Inflammatory macrophage treated with lipopolysaccharide for 4 hours (primary cell): Measurements from ENCODE around the gene SNF8.

Source experiments
- DNase-seq: peaks from one replicate; pipeline ENCODE4 v3.0.0-alpha.2; 2020

SNF8 gene

DNA sequence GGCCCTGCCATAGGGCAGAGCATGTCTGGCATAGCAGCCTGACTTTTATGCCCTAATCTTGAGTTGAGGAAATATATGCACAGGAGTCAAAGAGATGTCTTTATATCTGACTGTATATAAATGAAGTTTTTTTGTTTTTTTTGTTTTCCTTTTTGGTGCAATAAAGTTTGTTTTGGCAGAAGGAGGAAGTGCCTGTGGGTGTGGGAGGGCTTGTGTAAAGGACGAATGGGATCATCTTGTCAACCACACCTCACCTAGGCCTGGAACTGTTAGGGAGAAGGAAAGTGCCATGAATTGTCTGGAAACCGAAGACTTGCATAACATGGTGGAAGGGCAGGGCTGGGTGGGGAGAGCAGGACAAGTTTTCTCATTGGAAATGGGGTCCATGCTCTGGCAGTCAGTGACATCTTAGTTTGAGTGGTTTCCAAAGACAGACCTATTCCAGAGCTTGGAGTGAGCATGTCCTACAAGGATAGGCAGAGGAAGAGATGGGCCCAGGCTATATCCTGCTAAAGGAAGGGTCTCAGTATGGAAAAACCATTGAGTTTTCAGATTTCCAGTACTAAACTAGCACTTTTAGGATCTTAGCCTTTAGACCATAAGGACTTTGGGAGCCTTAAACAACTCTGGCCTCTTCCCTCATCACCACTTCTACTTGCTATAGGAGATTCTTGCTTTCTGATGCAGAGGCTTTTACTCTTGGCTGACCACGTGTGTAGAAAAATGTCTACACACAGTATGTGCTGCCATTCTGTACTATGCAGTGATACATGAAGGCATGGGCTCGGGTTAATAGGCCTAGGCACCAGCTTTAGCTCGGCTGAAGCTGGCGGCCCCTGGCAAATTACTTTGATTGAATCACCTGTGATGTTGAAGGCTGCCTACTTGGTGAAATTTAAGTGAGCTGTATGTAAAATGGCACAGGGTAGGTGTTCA, 15.5 kb downstream of the SNF8 start:
- DNase-seq: peak; percentile 56

DNA sequence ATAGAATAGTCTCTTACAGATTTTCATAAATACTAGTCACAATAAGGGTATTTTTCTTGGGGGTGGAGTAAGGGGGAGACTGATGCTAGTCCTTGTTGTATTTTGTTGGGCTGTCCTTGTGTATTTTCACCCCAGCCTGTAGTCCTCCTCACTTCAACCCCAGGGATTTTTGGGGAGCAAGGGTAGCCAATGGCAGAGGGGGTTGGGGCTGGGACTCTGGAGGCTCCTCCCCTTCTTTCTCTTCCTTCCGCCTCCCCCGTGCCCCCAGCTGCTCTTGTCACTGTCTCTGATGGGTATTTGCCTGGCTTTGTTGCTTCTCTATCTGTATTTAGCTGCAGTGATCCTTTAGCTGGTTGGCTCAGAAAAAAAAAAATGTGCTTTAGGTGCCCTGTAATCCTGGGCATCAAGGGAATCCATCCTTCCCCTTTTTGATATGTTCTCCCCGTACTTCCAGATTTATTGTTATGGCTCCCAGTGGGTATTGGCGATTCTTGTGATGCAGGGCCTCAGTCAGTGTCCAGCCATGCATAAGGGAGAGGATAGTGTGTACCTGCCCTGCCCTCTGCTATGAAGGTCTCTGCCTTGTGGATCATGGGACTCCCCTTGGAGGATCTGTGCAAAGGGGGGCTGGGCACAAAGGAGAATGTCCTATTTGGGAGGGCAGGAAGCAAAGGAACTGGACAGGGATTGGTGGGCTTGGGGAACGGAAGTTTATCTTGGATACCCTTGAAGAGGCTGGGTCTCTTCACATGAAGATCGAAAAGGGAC, 16.5 kb downstream of the SNF8 start:
- DNase-seq: no peak

DNA sequence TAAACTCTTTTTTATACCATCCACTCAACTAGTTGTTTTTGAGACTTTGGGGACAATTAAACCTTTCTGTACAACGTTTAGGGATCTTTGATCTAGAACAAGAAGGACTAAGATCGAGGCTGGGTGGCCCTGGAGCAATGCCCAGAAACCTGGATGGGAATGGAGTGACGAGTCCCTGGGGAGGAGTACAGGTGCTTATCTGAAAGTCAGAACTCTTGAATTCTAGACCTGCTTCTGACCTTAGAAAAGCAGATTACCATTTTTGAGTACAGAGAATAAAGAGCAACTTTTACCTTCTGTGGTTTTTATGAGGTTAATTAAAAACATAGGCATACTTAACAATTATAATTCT, 18.7 kb downstream of the SNF8 start:
- DNase-seq: no peak

DNA sequence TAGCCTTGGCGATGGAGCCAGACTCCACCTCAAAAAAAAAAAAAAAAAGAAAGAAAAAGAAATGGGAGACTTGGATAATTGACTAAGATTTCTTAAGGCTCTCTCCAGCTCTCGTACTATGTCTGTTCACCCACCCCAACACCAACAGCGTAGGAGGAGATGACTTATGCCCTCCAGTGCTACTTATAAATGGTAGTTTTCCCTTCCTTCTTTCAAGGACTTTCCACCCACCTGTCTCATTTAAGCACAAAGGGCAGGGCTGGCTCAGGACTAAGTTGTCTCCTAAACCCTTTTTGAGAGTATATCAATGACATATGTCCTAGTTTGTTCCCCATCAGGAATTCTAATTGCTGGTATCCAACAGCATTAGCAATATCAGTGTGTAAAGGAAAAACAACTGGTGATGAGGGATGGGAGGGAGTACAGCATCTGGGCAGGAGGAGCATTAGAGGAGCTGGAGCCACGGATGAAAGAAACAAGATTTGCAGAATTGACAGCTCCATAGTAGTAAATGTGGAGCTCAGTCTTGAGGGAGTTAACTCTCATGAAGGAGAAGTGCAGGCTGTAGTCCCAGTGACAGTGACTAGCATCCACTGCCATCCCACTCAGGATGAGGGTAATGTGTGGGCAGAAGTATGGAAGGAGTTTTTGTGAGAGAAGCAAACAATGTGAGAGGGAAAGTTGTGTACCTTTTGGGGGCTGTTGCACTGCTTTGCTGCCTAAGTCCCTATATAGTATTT, 19.2 kb downstream of the SNF8 start:
- DNase-seq: peak; percentile 39

DNA sequence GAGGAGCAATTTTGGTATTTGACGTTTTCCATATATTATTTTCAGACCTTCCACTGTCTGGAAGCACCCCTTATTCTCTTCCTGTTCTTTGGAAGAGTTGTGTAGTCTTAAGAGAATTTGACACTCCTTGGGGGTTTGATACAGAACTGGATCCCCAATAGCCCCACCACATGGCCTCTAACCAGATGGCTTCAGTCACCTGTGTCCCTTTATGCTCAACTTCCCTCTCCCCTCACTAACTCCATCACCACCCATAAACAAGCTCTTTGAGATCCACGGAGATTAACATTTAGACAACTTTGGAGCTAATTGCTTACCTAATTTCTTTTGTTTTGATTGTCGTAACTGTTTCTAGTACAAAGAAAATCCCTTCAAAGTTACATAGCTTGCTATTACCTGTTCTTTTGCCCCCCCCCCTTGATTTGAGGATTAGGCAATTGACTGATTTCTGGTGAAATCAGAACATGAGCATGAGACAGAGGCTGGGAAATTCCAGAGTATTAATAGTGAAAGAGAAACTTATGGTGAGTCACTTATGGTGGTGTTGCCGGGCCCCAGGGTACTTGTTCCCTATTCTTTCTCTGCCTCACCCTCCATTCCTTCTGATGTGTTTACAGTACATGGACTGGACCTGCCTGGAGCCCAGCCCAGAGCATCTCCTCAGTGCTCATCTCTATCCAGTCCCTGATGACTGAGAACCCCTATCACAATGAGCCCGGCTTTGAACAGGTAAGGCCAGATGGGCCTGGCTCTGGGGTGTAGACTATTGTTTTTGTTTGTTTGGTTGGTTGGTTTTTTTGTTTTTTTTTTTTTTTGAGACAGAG, 29.0 kb downstream of the SNF8 start:
- DNase-seq: peak; percentile 96

DNA sequence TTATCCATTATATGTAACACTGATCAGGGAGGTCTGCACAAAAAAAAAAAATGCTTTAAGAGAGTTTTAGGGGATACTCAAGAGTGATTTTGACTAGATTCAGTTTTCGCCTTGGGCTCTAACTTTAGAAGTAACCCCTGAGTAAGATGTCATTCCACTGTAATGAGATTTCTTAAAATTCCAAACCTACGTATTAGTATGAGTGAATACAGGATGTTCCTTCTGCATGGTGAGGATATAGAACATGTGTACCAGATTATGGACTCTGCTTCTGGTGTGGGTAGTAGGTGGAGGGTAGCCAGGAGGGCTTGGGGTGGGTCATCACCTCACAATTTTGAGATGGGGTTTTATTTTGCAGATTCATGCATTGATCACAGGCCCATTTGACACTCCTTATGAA, 32.2 kb downstream of the SNF8 start:
- DNase-seq: no peak

DNA sequence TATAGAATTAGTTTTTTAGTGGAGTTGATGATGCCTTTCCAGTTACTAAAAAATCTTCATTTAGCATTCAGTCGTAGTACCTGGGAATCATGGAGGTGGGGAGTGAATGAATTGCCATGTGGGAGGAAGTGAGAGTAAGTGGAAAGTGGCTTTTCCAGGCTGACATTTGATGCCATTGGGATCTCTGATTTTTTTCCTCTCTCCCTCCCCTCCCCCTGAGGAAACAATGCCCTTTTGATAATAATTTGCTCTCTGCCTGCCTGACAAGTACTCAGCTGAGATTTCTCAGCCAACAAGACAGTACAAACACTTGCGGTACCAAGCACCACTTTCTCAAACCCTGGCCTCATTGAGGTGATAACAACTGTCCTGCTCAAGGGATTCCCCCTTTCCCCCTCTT, 34.3 kb downstream of the SNF8 start:
- DNase-seq: no peak

DNA sequence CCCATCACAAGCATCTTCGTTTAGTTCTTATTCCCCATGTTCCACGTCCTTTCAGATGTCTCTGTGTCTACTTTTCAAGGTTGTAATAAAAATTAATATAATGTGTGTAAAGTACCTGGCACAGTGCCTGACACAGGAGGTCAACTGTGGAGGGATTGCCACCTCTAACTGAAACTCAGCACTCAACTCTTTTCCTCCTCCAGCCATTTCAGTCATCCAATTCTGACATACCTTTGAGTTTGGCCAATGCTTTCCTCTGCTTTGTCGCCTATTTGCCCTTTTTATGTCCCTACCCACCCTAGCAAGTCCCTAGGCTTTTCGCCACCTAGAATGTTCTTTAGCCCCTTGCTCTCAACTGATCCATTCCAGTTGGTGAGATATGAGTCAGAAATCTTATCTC, 34.9 kb downstream of the SNF8 start:
- no peak for DNase-seq

DNA sequence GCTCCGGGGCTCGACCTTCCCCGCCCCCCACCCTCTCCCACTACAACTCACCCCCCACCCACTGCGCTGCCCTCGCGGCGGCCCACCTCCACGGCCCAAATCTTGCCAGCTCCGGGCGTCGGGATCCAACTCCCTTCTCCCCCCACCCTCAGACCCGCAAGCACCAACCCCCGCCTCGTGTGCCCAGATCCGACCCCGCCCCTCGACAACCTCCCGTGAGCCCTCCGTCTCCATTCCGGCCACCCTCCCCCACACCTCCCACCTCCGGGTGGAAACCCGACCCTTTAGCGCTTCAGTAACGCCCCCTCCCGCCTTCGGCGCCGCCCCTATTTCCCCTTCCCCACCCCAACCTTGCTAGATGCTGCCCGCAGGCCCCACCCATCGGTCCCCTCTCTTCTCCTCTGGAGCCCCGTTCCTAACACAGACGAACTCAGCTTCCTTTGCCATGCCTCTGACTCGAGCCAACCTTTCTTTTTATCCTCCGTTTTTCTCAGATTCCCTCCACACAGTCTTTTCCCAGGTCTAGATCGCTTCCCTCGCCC, 35.7 kb downstream of the SNF8 start:
- DNase-seq: peak; percentile 66

DNA sequence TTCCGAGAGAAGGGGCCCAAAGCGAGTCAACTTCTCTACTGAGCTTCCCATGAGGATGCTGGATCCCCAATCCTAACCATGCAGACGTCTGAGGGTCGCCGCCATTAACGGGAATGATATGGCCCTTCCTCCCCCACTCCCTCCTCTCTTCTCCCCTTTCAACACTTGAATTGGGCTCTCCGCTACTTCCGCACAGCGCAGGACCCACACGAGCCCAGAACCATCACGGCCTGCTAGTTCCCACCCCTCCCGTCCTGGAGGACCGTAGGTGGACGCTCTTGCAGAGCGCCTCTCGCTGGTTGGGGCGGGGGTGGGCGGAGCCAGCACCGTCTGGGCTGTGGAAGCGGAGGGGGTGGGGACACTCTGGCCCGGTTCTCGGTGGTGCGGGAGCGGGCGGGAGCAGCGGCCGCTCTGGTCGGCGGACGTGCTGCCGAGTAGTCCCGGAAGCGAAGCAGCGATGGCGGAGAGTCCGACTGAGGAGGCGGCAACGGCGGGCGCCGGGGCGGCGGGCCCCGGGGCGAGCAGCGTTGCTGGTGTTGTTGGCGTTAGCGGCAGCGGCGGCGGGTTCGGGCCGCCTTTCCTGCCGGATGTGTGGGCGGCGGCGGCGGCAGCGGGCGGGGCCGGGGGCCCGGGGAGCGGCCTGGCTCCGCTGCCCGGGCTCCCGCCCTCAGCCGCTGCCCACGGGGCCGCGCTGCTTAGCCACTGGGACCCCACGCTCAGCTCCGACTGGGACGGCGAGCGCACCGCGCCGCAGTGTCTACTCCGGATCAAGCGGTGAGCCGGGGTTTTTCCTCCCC, 36.4 kb downstream of the SNF8 start, which contains the start of gene UBE2Z:
UBE2Z (plus strand) TSS at position 361 of the 797 bp plus-strand sequence; CDS start at position 458, 97 bp downstream.
- peak; percentile 95 for DNase-seq

DNA sequence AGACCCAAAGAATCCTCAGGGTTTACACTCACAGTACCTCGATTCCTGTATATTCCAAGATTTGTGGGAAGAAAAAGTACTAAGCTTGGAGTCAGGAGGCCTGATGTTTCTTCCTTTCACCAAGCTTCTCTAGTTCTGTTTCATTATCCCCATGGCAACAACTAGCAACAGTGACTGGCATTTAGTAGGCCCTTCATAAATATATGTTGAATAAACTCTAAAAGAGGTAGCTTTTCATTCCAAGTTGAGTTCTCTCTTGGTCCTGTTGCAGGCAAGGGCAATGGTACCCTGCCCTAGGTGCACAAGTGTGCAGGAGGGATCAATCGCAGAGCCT, 37.0 kb downstream of the SNF8 start:
- peak; percentile 56 for DNase-seq

DNA sequence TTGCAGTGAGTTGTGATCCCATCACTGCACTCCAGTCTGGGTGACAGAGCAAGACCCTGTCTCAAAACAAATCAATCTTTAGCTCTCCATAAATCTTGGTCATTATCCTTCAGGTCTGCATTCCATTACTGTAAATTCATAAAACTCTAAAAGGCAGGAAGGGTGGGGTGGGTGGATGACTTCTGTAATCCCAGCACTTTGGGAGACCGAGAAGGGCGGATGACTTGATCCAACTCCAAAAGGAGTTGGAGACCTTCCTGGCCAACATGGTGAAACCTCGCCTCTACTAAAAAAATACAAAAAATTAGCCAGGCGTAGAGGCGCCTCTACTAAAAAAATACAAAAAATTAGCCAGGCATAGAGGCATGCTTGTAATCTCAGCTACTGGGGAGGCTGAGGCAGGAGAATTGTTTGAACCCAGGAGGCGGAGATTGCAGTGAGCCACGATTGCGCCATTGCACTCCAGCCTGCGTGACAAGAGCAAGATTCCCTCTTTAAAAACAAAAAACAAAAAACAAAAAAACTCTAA, 38.6 kb downstream of the SNF8 start:
- DNase-seq: no peak

DNA sequence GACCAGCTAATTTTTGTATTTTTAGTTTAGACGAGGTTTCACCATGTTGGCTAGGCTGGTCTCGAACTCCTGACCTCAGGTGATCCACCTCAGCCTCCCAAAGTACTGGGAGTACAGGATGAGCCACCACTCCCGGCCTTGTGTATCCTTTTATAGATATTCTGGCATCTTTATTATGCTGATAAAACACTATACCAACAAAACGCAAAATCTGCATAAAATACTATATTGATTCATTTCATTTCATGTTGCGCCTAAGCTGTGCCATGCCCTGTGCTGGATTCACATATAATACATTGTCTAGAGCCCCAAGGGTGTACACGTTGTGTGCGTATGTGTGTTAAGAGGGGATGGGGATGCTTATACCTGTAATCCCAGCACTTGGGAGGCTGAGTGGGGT, 40.2 kb downstream of the SNF8 start:
- no peak for DNase-seq

DNA sequence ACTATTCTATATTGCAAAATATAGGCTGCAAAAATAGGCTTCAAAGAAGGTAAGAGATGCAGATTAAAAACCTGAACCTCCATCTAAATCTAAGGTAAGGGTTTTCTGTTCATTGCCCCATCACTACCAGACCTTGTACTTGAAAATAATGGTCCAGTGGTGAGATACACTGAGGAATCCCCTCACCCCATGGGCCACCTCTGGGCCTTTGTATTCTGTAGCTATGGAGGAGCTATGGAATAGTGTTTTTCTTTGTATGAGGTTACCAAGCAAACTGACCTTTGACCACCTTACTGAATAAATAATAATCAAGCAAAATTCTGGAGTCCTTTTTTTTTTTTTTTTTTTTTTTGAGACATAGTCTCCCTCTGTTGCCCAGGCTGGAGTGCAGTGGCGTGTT, 41.2 kb downstream of the SNF8 start:
- DNase-seq: no peak

DNA sequence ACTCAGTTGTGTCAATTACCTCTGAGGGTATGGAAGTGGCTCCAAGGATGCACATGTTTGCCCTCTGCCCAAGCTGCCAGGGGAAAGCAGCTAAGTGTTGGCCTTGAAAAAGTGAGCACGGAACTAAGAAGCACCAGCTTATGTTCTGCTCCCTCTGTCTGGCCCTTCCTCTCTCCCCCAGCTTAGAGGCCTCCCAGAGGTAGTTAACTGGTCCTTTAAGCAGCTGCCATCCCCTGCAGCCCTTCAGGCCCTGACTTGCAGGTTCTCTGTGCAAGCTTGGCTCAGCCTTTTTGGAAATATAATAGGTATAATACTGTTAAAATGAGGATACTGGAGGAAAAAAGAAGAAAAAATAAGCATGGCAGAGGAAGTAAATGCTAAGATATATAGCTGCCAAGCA, 43.4 kb downstream of the SNF8 start:
- DNase-seq: no peak

DNA sequence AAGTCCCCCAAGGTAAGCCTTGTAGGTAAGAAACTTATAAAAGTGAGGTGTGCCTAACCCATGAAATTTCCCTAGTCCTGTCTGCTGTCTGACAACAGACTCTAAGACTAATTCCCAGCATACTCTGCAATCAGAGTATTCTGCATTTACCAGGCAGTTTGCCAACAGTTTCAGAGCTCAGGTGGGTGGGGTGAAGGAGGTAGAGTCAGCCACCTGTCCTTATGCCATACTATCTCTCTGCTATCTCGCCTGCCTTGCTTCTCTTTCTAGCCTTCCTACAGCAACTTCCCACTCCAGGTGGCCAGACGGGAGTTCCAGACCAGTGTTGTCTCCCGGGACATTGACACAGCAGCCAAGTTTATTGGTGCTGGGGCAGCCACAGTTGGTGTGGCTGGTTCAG, 49.8 kb downstream of the SNF8 start:
- no peak for DNase-seq

DNA sequence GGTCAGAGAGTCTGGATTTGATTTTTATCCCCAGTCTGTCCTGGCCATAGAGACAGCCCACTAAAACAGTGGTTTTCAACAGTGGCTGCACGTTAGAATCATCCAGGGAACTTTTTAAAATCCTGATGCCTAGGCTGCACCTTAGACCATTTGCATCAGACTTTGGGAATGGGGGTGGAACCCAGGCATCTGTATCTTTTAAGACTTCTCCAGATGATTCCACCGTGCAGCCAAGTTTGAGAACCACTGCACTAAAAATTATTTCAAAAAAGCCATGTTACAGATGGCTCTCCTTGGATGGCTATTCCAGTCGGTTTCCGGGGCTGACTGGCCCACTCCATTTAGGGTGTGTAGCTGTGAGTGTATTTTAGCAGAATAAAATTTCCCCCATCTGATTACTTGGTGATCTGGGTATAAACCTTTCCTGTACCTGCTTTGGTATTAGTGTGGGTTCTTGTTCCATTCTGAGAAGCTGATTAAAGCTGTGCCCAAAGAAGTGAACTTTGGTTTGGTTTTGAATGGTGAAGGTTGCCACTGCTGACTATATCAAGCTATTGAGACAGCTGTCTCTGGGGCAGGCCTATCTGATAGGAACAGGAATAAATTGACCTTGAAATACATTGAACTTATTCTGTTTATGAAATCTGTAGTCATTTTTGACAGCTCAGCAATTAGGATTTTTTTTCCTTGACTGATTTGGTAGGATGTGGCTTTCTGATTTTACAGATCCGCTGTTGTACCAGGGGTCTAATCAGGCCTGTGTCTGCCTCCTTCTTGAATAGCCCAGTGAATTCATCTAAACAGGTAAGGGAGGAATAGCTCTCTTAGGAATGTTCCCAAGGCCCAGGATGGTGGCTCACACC, 50.8 kb downstream of the SNF8 start:
- no peak for DNase-seq

DNA sequence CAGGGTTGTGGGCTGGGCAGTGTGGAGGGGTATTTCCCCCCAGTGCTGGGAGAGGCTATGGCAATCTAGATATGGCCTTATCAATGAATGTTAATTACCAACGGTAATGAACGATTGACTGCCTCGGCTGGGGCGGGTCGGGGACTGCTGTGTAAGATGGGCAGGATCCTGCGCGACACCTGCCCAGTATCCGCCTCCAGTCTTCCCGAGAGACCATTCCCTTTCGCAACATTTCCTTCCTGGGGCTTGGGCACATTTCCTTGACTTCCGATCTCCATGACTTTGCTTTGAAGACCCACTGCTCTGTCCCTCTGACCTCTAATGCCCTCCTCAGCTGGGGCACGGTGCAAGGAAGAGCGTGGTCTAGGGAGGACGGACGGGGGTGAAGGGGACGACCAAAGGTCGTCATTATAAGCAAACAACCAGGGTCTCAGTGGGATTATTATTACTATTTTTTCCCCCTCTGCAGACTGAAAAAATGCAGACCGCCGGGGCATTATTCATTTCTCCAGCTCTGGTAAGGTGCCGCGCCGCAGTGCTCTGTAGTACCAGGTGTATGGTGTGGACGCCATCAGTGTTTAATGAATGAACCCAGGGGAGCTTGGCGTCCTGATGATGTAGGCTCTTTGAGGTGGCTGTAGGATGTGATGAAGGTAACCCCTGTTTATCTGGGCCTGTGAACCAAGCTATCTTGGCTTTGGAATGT, 51.5 kb downstream of the SNF8 start:
- DNase-seq: no peak

DNA sequence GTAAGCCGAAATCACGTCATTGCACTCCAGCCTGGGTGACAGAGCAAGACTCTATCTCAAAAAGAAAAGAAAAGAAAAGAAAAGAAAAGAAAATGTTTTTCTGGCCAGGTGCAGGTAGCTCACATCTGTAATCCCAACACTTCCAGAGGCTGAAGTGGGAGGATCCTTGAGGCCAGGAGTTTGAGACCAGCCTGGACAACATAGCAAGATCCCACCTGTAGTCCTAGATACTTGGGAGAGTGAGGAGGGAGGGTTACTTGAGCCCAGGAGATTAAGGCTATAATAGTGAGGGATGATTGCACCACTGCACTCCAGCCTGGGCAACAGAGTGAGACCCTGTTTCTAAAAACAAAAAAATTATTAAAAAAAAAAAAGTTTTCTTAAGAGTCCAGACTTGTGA, 54.6 kb downstream of the SNF8 start:
- DNase-seq: no peak

DNA sequence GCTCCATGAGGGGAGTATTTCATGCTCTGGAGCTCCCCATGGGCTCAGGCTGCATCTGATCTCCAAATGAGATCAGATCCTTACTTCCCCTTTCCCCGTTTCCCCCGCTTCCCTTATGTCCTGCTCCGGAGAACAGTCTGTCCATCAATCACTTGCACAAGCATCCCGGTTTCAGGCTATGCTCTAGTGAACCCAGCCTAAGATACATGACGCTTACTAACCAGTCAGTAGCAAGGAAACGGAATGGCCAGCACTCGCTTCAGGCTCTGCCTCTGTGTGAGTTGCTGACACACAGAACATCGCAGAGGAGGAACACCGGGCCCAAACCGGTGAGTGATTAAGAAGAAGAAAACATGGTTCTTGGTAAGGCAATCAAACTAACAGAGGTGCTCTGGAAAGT, 61.5 kb downstream of the SNF8 start:
- DNase-seq: peak; percentile 37
